ENCODE measurements around the gene DCC.
A peak's percentile ranks its signal among the peaks of the same experiment; 100 is the strongest.

DCC gene

DNA sequence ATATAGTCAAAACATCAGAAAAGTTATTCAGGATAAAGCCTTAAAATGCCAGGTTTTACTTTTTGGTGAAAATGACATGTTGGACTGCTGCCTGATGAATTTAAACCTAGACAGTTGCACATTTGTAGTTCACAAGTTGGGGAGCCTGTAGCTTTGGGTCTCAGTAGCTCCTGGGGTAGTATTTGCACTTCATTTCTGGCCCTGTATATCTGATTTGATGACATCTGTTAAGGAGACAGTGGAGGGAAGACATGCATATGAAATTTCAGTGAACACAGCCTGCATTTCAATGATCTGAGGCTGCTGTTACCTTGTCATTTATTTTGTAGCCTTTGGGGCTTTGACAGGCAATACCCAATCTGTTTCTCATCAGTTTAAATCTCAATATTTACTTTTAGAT lies 156.4 kb downstream of the DCC start:
- Histone ChIP-seq H3K9me3 (ENCODE audit: control insufficient read depth, low read length) (no peaks in the 10 kb centered on the region), H3K4me3 (ENCODE audit: extremely low read depth, insufficient read depth, low read length, poor library complexity, severe bottlenecking) (no peak overlapping the region), H3K4me1 (ENCODE audit: control insufficient read depth, insufficient read depth, low read length, poor library complexity, severe bottlenecking) (peaks cover 4% of the 10 kb centered on the region), H3K36me3 (ENCODE audit: control insufficient read depth, insufficient read depth, low read length) (no peaks in the 10 kb centered on the region), H3K27ac (ENCODE audit: low read depth, low read length, severe bottlenecking) (no peak overlapping the region)

GRCh38 chr18:52499016-52499415 lies 159.0 kb downstream of the DCC start:
- H3K4me3 ChIP-seq (ENCODE audit: extremely low read depth, insufficient read depth, low read length, poor library complexity, severe bottlenecking) = no peak overlapping the region
- peaks cover 4% of the 10 kb centered on the region for H3K4me1 ChIP-seq (ENCODE audit: control insufficient read depth, insufficient read depth, low read length, poor library complexity, severe bottlenecking)
- peak overlapping the region; percentile 29 for H3K27ac ChIP-seq (ENCODE audit: low read depth, low read length, severe bottlenecking)
- 95 to 100% methylated on average over 2 of the region's 6 CpGs for WGBS, 2 experiments (ENCODE audit: insufficient coverage in 2 of 2)
- no peaks in the 10 kb centered on the region for H3K9me3 ChIP-seq (ENCODE audit: control insufficient read depth, low read length)
- no peaks in the 10 kb centered on the region for H3K36me3 ChIP-seq (ENCODE audit: control insufficient read depth, insufficient read depth, low read length)

GRCh38 chr18:52499644-52500043 lies 159.6 kb downstream of the DCC start:
- Histone ChIP-seq H3K4me3 (ENCODE audit: extremely low read depth, insufficient read depth, low read length, poor library complexity, severe bottlenecking) (no peak overlapping the region), H3K27ac (ENCODE audit: low read depth, low read length, severe bottlenecking) (peak overlapping the region; percentile 29), H3K9me3 (ENCODE audit: control insufficient read depth, low read length) (no peaks in the 10 kb centered on the region), H3K4me1 (ENCODE audit: control insufficient read depth, insufficient read depth, low read length, poor library complexity, severe bottlenecking) (peaks cover 4% of the 10 kb centered on the region), H3K36me3 (ENCODE audit: control insufficient read depth, insufficient read depth, low read length) (no peaks in the 10 kb centered on the region)
- WGBS, 2 experiments (ENCODE audit: insufficient coverage in 2 of 2) = 80% methylated on average over 2 of the region's 3 CpGs; no CpG with 5 or more reads in 1 of the 2 experiments

GRCh38 chr18:52504589-52504988 lies 164.6 kb downstream of the DCC start:
- H3K36me3 ChIP-seq (ENCODE audit: control insufficient read depth, insufficient read depth, low read length) = no peaks in the 10 kb centered on the region
- no peak overlapping the region for H3K27ac ChIP-seq (ENCODE audit: low read depth, low read length, severe bottlenecking)
- no peaks in the 10 kb centered on the region for H3K4me1 ChIP-seq (ENCODE audit: control insufficient read depth, insufficient read depth, low read length, poor library complexity, severe bottlenecking)
- WGBS, 2 experiments (ENCODE audit: insufficient coverage in 2 of 2) = 50 to 79% methylated on average over 2 to 5 of the region's 5 CpGs
- H3K4me3 ChIP-seq (ENCODE audit: extremely low read depth, insufficient read depth, low read length, poor library complexity, severe bottlenecking) = no peak overlapping the region
- no peaks in the 10 kb centered on the region for H3K9me3 ChIP-seq (ENCODE audit: control insufficient read depth, low read length)

- Histone ChIP-seq H3K27ac (ENCODE audit: low read depth, low read length, severe bottlenecking) (no peak overlapping the region), H3K4me3 (ENCODE audit: extremely low read depth, insufficient read depth, low read length, poor library complexity, severe bottlenecking) (no peak overlapping the region), H3K4me1 (ENCODE audit: control insufficient read depth, insufficient read depth, low read length, poor library complexity, severe bottlenecking) (no peaks in the 10 kb centered on the region), H3K36me3 (ENCODE audit: control insufficient read depth, insufficient read depth, low read length) (no peaks in the 10 kb centered on the region), H3K9me3 (ENCODE audit: control insufficient read depth, low read length) (no peaks in the 10 kb centered on the region)
- WGBS, 2 experiments (ENCODE audit: insufficient coverage in 2 of 2) = 87 to 93% methylated on average over 3 of the region's 3 CpGs
Measured at GRCh38 chr18:52510139-52510538, 170.1 kb downstream of the DCC start.

DNA sequence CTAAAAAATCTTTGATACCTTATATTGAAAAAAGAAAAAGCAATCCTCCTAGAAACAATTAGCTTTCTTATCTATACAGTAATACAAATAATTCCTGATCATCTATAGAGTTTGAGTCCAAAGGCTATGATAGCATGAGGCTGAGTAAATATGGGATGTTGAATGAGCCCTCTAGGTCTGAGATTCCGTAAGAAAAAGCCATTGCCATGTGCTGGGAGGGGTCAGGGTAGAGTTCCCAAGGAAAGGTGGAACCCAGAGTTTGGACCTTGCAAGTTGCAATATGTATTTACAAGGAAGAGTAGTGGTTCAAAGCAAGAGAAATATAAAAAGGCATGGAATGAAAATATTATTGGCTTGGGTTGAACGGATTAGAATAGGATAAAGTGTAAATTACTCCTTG lies 178.1 kb downstream of the DCC start:
- no peak overlapping the region for H3K4me3 ChIP-seq (ENCODE audit: extremely low read depth, insufficient read depth, low read length, poor library complexity, severe bottlenecking)
- no peak overlapping the region for H3K27ac ChIP-seq (ENCODE audit: low read depth, low read length, severe bottlenecking)
- no peaks in the 10 kb centered on the region for H3K4me1 ChIP-seq (ENCODE audit: control insufficient read depth, insufficient read depth, low read length, poor library complexity, severe bottlenecking)
- no peaks in the 10 kb centered on the region for H3K36me3 ChIP-seq (ENCODE audit: control insufficient read depth, insufficient read depth, low read length)
- H3K9me3 ChIP-seq (ENCODE audit: control insufficient read depth, low read length) = no peaks in the 10 kb centered on the region
- WGBS, 2 experiments (ENCODE audit: insufficient coverage in 2 of 2) = 80 to 94% methylated on average over 2 of the region's 2 CpGs

DNA sequence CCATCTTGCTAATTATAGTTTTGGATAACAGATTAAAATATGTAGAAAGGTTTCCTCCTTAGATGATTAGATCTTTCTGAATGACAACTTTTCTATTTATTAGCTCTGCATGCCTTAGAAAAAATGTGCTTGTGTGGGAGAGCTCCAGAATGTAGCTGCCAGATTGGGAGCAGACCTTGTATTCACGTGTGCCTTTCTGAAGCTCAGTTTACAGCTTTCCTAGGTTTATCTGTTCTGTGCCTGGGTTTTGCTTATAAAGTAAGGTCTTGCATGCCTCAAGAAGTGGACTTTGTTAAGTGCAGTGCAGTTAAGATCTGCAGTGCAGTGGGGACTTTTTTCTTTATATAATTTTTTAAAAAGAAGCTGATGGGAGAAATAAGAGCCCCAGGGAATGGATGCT lies 179.0 kb downstream of the DCC start:
- no peaks in the 10 kb centered on the region for H3K36me3 ChIP-seq (ENCODE audit: control insufficient read depth, insufficient read depth, low read length)
- 75% methylated on average over 1 of the region's 1 CpG; no CpG with 5 or more reads in 1 of the 2 experiments for WGBS, 2 experiments (ENCODE audit: insufficient coverage in 2 of 2)
- H3K9me3 ChIP-seq (ENCODE audit: control insufficient read depth, low read length) = no peaks in the 10 kb centered on the region
- H3K27ac ChIP-seq (ENCODE audit: low read depth, low read length, severe bottlenecking) = no peak overlapping the region
- no peaks in the 10 kb centered on the region for H3K4me1 ChIP-seq (ENCODE audit: control insufficient read depth, insufficient read depth, low read length, poor library complexity, severe bottlenecking)
- no peak overlapping the region for H3K4me3 ChIP-seq (ENCODE audit: extremely low read depth, insufficient read depth, low read length, poor library complexity, severe bottlenecking)

GRCh38 chr18:52523566-52523965 lies 183.6 kb downstream of the DCC start:
- Histone ChIP-seq H3K36me3 (ENCODE audit: control insufficient read depth, insufficient read depth, low read length) (no peaks in the 10 kb centered on the region), H3K4me1 (ENCODE audit: control insufficient read depth, insufficient read depth, low read length, poor library complexity, severe bottlenecking) (no peaks in the 10 kb centered on the region), H3K9me3 (ENCODE audit: control insufficient read depth, low read length) (no peaks in the 10 kb centered on the region), H3K4me3 (ENCODE audit: extremely low read depth, insufficient read depth, low read length, poor library complexity, severe bottlenecking) (no peak overlapping the region), H3K27ac (ENCODE audit: low read depth, low read length, severe bottlenecking) (no peak overlapping the region)
- WGBS, 2 experiments (ENCODE audit: insufficient coverage in 2 of 2) = no CpG with 5 or more reads among the region's 1 CpG

DNA sequence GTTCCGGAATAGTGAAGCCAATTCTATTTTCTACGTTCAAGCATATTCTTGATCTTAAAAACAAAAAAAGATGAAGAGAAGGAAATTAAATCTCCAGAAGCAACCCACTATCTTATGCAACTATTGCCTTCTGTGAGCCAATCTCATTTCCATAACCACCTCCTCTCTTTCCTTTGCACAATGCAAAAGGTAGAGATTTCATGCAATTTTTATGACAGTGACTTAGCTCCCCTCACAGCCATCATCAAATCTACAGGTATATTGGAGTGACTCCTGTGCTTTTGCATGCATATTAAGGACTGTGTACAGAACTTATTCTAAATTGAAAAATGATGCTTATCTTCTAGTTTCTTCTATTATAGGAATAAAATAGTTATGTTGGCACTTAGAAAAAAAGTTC lies 191.8 kb downstream of the DCC start:
- H3K27ac ChIP-seq (ENCODE audit: low read depth, low read length, severe bottlenecking) = no peak overlapping the region
- no peaks in the 10 kb centered on the region for H3K36me3 ChIP-seq (ENCODE audit: control insufficient read depth, insufficient read depth, low read length)
- no peaks in the 10 kb centered on the region for H3K9me3 ChIP-seq (ENCODE audit: control insufficient read depth, low read length)
- no CpG with 5 or more reads among the region's 2 CpGs for WGBS, 2 experiments (ENCODE audit: insufficient coverage in 2 of 2)
- H3K4me3 ChIP-seq (ENCODE audit: extremely low read depth, insufficient read depth, low read length, poor library complexity, severe bottlenecking) = no peak overlapping the region
- no peaks in the 10 kb centered on the region for H3K4me1 ChIP-seq (ENCODE audit: control insufficient read depth, insufficient read depth, low read length, poor library complexity, severe bottlenecking)

DNA sequence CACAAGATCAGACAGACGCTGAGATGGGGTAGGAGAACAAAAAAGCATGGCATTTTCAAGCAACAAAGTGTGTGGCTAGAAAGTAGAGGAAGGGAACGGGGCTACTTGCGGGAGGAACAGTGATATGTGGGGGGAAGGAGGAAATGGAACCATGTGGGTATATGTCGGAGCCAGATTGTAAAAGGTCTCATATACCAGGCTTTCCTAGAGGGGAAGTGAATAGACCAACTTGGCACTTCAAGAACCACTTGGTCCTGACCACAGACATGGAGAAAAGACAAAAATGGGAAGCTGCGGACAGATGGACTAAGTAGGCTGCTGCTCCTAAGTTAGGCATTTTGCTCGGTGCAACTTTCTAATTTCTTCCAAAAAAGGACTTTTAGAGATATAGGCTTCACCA lies 196.0 kb downstream of the DCC start:
- Histone ChIP-seq H3K9me3 (ENCODE audit: control insufficient read depth, low read length) (no peaks in the 10 kb centered on the region), H3K4me3 (ENCODE audit: extremely low read depth, insufficient read depth, low read length, poor library complexity, severe bottlenecking) (no peak overlapping the region), H3K4me1 (ENCODE audit: control insufficient read depth, insufficient read depth, low read length, poor library complexity, severe bottlenecking) (no peaks in the 10 kb centered on the region), H3K27ac (ENCODE audit: low read depth, low read length, severe bottlenecking) (no peak overlapping the region), H3K36me3 (ENCODE audit: control insufficient read depth, insufficient read depth, low read length) (no peaks in the 10 kb centered on the region)
- 87 to 94% methylated on average over 6 of the region's 6 CpGs for WGBS, 2 experiments (ENCODE audit: insufficient coverage in 2 of 2)

GRCh38 chr18:52537261-52537660 lies 197.3 kb downstream of the DCC start:
- 71% methylated on average over 1 of the region's 1 CpG; no CpG with 5 or more reads in 1 of the 2 experiments for WGBS, 2 experiments (ENCODE audit: insufficient coverage in 2 of 2)
- Histone ChIP-seq H3K4me3 (ENCODE audit: extremely low read depth, insufficient read depth, low read length, poor library complexity, severe bottlenecking) (no peak overlapping the region), H3K9me3 (ENCODE audit: control insufficient read depth, low read length) (no peaks in the 10 kb centered on the region), H3K27ac (ENCODE audit: low read depth, low read length, severe bottlenecking) (no peak overlapping the region), H3K4me1 (ENCODE audit: control insufficient read depth, insufficient read depth, low read length, poor library complexity, severe bottlenecking) (no peaks in the 10 kb centered on the region), H3K36me3 (ENCODE audit: control insufficient read depth, insufficient read depth, low read length) (no peaks in the 10 kb centered on the region)

DNA sequence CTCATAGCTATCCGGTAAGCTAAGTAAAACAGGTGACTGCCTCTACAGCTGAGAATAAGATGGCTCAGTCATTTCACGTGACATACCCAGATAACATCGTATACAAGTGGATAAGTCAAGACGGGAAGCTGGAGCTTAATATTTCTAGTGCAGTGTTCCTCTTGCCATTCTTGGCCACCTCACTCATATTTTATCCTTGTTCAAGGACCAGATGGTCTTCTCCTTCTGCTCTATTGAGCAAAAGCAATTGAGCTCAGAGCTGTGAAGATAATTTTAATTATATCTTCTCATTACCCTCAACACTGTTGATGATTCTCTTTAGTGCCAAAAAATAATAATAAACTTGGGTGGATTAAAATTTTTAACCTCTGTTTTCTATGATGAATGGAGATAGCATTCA lies 201.1 kb downstream of the DCC start:
- Histone ChIP-seq H3K4me3 (ENCODE audit: extremely low read depth, insufficient read depth, low read length, poor library complexity, severe bottlenecking) (no peak overlapping the region), H3K36me3 (ENCODE audit: control insufficient read depth, insufficient read depth, low read length) (no peaks in the 10 kb centered on the region), H3K27ac (ENCODE audit: low read depth, low read length, severe bottlenecking) (no peak overlapping the region), H3K4me1 (ENCODE audit: control insufficient read depth, insufficient read depth, low read length, poor library complexity, severe bottlenecking) (no peaks in the 10 kb centered on the region), H3K9me3 (ENCODE audit: control insufficient read depth, low read length) (no peaks in the 10 kb centered on the region)
- WGBS, 2 experiments (ENCODE audit: insufficient coverage in 2 of 2) = 95 to 100% methylated on average over 1 to 4 of the region's 4 CpGs
